Liver (tissue), 9 donors: Measurements from ENCODE around the gene ZNF653. TPM values are rescaled to one million over a fixed set of nuclear protein-coding genes. Genes with fewer than 3 reads are reported as not detected.

Source experiments
- DNase-seq: peaks from one replicate; pipeline ENCODE4 v3.0.0-alpha.2; 2017; ENCODE audit warnings: low spot score
- H3K27ac ChIP-seq, 2 donors: one replicate each; pipeline ENCODE4 v1.7.0; 2013; ENCODE audit warnings: inconsistent platforms in 2 of 2, low read length in 2 of 2, control low read depth in 1 of 2, low read depth in 1 of 2, mild to moderate bottlenecking in 1 of 2
- H3K27me3 ChIP-seq, 4 donors: one replicate each; pipeline versions ENCODE4 v1.6.1 to v1.7.0; 2013; ENCODE audit warnings: low read length in 3 of 4, inconsistent platforms in 1 of 4, mild to moderate bottlenecking in 1 of 4, moderate library complexity in 1 of 4; ENCODE audit not compliant: control insufficient read depth in 4 of 4, insufficient read depth in 4 of 4
- H3K36me3 ChIP-seq, 4 donors: one replicate each; pipeline versions ENCODE4 v1.6.1 to v1.7.0; 2013; ENCODE audit warnings: low read length in 3 of 4, mild to moderate bottlenecking in 3 of 4, low read depth in 1 of 4, moderate library complexity in 1 of 4; ENCODE audit not compliant: control insufficient read depth in 4 of 4, insufficient read depth in 3 of 4
- H3K4me1 ChIP-seq, 4 donors: one replicate each; pipeline versions ENCODE4 v1.6.1 to v1.7.0; 2013; ENCODE audit warnings: low read length in 3 of 4, mild to moderate bottlenecking in 3 of 4, moderate library complexity in 1 of 4; ENCODE audit not compliant: control insufficient read depth in 4 of 4, insufficient read depth in 4 of 4
- H3K4me3 ChIP-seq, 3 donors: one replicate each; pipeline versions ENCODE4 v1.6.1 to v1.7.0; 2013; ENCODE audit warnings: low read length in 3 of 3, control low read depth in 1 of 3, low read depth in 1 of 3, mild to moderate bottlenecking in 1 of 3
- H3K9ac ChIP-seq, 2 donors: one replicate each; pipeline ENCODE4 v1.7.0; 2013; ENCODE audit warnings: low read length in 2 of 2, mild to moderate bottlenecking in 2 of 2, moderate library complexity in 2 of 2, control low read depth in 1 of 2, low read depth in 1 of 2
- H3K9me3 ChIP-seq, 4 donors: one replicate each; pipeline versions ENCODE4 v1.6.1 to v1.7.0; 2013; ENCODE audit warnings: low read length in 3 of 4; ENCODE audit not compliant: control insufficient read depth in 4 of 4
- ATF3 ChIP-seq: IDR thresholded peaks from 2 replicates; pipeline ENCODE4 v1.6.1; 2016; ENCODE audit warnings: antibody characterized with exemption
- CTCF ChIP-seq: fragments of 150-350 bp; IDR thresholded peaks from 2 replicates; pipeline ENCODE4 v1.5.1; 2017; ENCODE audit warnings: improper control_type of control experiment, low read depth, low read length; ENCODE audit not compliant: missing input control
- EGR1 ChIP-seq, 2 donors: IDR thresholded peaks; 2 replicates each; pipeline ENCODE4 v1.6.1; 2016 to 2018; ENCODE audit warnings: antibody characterized with exemption in 2 of 2, low read depth in 2 of 2
- FOXA1 ChIP-seq: IDR thresholded peaks from 2 replicates; pipeline ENCODE4 v1.6.1; 2016; ENCODE audit warnings: antibody characterized with exemption
- FOXA2 ChIP-seq: IDR thresholded peaks from 2 replicates; pipeline ENCODE4 v1.6.1; 2016; ENCODE audit warnings: antibody characterized with exemption
- GABPA ChIP-seq, 2 donors: IDR thresholded peaks in 1 of 2; conservative IDR thresholded peaks in 1 of 2; 2 replicates each; pipeline ENCODE4 v1.6.1; 2016; ENCODE audit warnings: antibody characterized with exemption in 2 of 2, mild to moderate bottlenecking in 1 of 2, moderate library complexity in 1 of 2
- HNF4A ChIP-seq, 2 donors: conservative IDR thresholded peaks; 2 replicates each; pipeline ENCODE4 v1.6.1; 2016; ENCODE audit warnings: antibody characterized with exemption in 2 of 2, mild to moderate bottlenecking in 2 of 2
- HNF4G ChIP-seq: IDR thresholded peaks from 2 replicates; pipeline ENCODE4 v1.6.1; 2016; ENCODE audit warnings: antibody characterized with exemption
- JUND ChIP-seq, 2 donors: IDR thresholded peaks; 2 replicates each; pipeline ENCODE4 v1.6.1; 2016; ENCODE audit warnings: antibody characterized with exemption in 2 of 2
- MAX ChIP-seq: IDR thresholded peaks from 2 replicates; pipeline ENCODE4 v1.6.1; 2016; ENCODE audit warnings: antibody characterized with exemption
- NR2F2 ChIP-seq: IDR thresholded peaks from 2 replicates; pipeline ENCODE4 v1.6.1; 2016; ENCODE audit warnings: antibody characterized with exemption
- RXRA ChIP-seq, 2 donors: IDR thresholded peaks; 2 replicates each; pipeline ENCODE4 v1.6.1; 2017 to 2018; ENCODE audit warnings: antibody characterized with exemption in 2 of 2, mild to moderate bottlenecking in 1 of 2
- SP1 ChIP-seq: IDR thresholded peaks from 2 replicates; pipeline ENCODE4 v1.6.1; 2018; ENCODE audit warnings: antibody characterized with exemption, mild to moderate bottlenecking
- YY1 ChIP-seq: IDR thresholded peaks from 2 replicates; pipeline ENCODE4 v1.6.1; 2016; ENCODE audit warnings: antibody characterized with exemption, mild to moderate bottlenecking
- whole genome bisulfite sequencing: extraction: QIAGEN DNeasy Blood & Tissue Kit; methylation state at CpG from one replicate; pipeline ENCODE4 v1.1.7; 2013; 5-methylcytosine and 5-hydroxymethylcytosine counted together
- polyA plus RNA-seq, 2 donors: library from polyadenylated mRNA; stranded (reverse) in 1 of 2; unstranded in 1 of 2; fragments of 200-250 nt in 1 of 2; fragments of >200 nt in 1 of 2; fragmentation: Nextera tagmentation in 1 of 2; extraction: Ambion mirVana in 1 of 2; gene quantifications; one replicate each; pipeline versions ENCODE4 v1.2.1 to v1.2.3, GENCODE V29; 2013 to 2015
- total RNA-seq, 2 donors: library from RNA; depleted of rRNA; stranded (reverse); fragments of >200 nt; gene quantifications; one replicate each; pipeline ENCODE4 v1.2.3, GENCODE V29; 2014
- TF ChIP-seq, protein P1 (sequence below): IDR thresholded peaks from 2 replicates; pipeline ENCODE4 v1.6.1; 2016; ENCODE audit warnings: antibody characterized with exemption, mild to moderate bottlenecking
- donor health status: healthy.
- donor health status: healthy.
- donor health status: healthy.
- donor health status: healthy.
- donor health status: healthy.

ZNF653 gene
- total and polyA plus RNA-seq, 4 donors: 1.3 to 4.6 (median 3.1) TPM

GRCh38 chr19:11519138-11519537 is 13.5 kb upstream of the ZNF653 start:
- no peaks in the 10 kb centered on the region for H3K9me3 ChIP-seq
- peaks cover 0 to 21% (median 2%) of the 10 kb centered on the region in 4 donors for H3K36me3 ChIP-seq
- WGBS: 97% methylated on average over 9 of the region's 9 CpGs
- no peak overlapping the region for H3K27ac ChIP-seq
- DNase-seq: no peak
- H3K9ac ChIP-seq: no peak overlapping the region
- H3K4me3 ChIP-seq: no peak overlapping the region
- no peaks in the 10 kb centered on the region for H3K4me1 ChIP-seq
- TF ChIP-seq FOXA2: no peak
- TF ChIP-seq NR2F2: no peak
- TF ChIP-seq RXRA (IDR thresholded peaks at IDR 0.05): no peak
- TF ChIP-seq HNF4A (conservative IDR thresholded peaks at IDR 0.05): no peak
- TF ChIP-seq ATF3: no peak
- no peak for TF ChIP-seq SP1
- no peak for TF ChIP-seq JUND (IDR thresholded peaks at IDR 0.05)
- no peak for TF ChIP-seq YY1
- TF ChIP-seq, protein P1, sequence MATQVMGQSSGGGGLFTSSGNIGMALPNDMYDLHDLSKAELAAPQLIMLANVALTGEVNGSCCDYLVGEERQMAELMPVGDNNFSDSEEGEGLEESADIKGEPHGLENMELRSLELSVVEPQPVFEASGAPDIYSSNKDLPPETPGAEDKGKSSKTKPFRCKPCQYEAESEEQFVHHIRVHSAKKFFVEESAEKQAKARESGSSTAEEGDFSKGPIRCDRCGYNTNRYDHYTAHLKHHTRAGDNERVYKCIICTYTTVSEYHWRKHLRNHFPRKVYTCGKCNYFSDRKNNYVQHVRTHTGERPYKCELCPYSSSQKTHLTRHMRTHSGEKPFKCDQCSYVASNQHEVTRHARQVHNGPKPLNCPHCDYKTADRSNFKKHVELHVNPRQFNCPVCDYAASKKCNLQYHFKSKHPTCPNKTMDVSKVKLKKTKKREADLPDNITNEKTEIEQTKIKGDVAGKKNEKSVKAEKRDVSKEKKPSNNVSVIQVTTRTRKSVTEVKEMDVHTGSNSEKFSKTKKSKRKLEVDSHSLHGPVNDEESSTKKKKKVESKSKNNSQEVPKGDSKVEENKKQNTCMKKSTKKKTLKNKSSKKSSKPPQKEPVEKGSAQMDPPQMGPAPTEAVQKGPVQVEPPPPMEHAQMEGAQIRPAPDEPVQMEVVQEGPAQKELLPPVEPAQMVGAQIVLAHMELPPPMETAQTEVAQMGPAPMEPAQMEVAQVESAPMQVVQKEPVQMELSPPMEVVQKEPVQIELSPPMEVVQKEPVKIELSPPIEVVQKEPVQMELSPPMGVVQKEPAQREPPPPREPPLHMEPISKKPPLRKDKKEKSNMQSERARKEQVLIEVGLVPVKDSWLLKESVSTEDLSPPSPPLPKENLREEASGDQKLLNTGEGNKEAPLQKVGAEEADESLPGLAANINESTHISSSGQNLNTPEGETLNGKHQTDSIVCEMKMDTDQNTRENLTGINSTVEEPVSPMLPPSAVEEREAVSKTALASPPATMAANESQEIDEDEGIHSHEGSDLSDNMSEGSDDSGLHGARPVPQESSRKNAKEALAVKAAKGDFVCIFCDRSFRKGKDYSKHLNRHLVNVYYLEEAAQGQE: no peak
- TF ChIP-seq HNF4G: no peak
- no peak for TF ChIP-seq MAX
- TF ChIP-seq GABPA (IDR thresholded peaks at IDR 0.05 in 1 of 2, conservative IDR thresholded peaks at IDR 0.05 in 1 of 2): no peak
- no peak for TF ChIP-seq EGR1 (IDR thresholded peaks at IDR 0.05; ENCODE audit: low read depth in 2 of 2)
- TF ChIP-seq FOXA1: no peak
- no peaks in the 10 kb centered on the region for H3K27me3 ChIP-seq

GRCh38 chr19:11513946-11514345 is 8.3 kb upstream of the ZNF653 start:
- DNase-seq: no peak
- WGBS: 97% methylated on average over 20 of the region's 20 CpGs
- H3K4me3 ChIP-seq: no peak overlapping the region
- no peaks in the 10 kb centered on the region for H3K4me1 ChIP-seq
- TF ChIP-seq MAX (no peak), YY1 (no peak), RXRA (IDR thresholded peaks at IDR 0.05) (no peak), SP1 (no peak), ATF3 (no peak), CTCF (no peak), HNF4G (no peak)
- peaks cover 3 to 42% (median 4%) of the 10 kb centered on the region in 4 donors for H3K36me3 ChIP-seq
- no peak overlapping the region for H3K27ac ChIP-seq
- no peaks in the 10 kb centered on the region for H3K27me3 ChIP-seq
- H3K9ac ChIP-seq: no peak overlapping the region
- no peaks in the 10 kb centered on the region for H3K9me3 ChIP-seq
